Suppressor macrophage (primary cell): Measurements from ENCODE around the gene SURF1.
"Not testable (repeated sequence)": the region's sequence is repeated elsewhere in the genome, so short reads cannot be mapped to it uniquely, and the experiment has no call there.

Experiments used
- DNase-seq, 4 experiments: peaks; one replicate each; pipeline ENCODE4 v3.0.0-alpha.2; 2020 to 2022
- total RNA-seq, 17 experiments: gene quantifications; one replicate each; lab custom pipeline; 2026; ENCODE audit warnings: mixed read lengths in 6 of 17, inconsistent platforms in 3 of 17; lab: John Stamatoyannopoulos, UW

Gene SURF1, protein sequence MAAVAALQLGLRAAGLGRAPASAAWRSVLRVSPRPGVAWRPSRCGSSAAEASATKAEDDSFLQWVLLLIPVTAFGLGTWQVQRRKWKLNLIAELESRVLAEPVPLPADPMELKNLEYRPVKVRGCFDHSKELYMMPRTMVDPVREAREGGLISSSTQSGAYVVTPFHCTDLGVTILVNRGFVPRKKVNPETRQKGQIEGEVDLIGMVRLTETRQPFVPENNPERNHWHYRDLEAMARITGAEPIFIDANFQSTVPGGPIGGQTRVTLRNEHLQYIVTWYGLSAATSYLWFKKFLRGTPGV
- 13.5 to 26.5 (median 18.2) reads per million in 17 experiments for total RNA-seq

GRCh38 chr9:133356391-133357091 is at the start of gene SURF1, which contains the start of gene SURF2:
TSS of gene SURF1 (minus strand) at chr9:133356487. CDS start at chr9:133356453, 34 bp downstream.
TSS of gene SURF2 (plus strand) at chr9:133356550. CDS start at chr9:133356593, 43 bp downstream.
- DNase-seq: peak; percentile 90 to 97 (median 94)

GRCh38 chr9:133405508-133406438 is 49.5 kb upstream of the SURF1 start:
- no peak for DNase-seq

GRCh38 chr9:133404454-133405002 is 48.2 kb upstream of the SURF1 start:
- DNase-seq: no peak

GRCh38 chr9:133403766-133404453 is 47.6 kb upstream of the SURF1 start:
- DNase-seq: peak in 3 of 4 experiments; percentile 23 to 60 (median 34)

- DNase-seq: no peak
Measured at GRCh38 chr9:133402689-133403088, 46.4 kb upstream of the SURF1 start.

- no peak for DNase-seq
Measured at GRCh38 chr9:133401588-133401987, 45.3 kb upstream of the SURF1 start.

- no peak for DNase-seq
Measured at GRCh38 chr9:133400292-133400691, 44.0 kb upstream of the SURF1 start.

DNA sequence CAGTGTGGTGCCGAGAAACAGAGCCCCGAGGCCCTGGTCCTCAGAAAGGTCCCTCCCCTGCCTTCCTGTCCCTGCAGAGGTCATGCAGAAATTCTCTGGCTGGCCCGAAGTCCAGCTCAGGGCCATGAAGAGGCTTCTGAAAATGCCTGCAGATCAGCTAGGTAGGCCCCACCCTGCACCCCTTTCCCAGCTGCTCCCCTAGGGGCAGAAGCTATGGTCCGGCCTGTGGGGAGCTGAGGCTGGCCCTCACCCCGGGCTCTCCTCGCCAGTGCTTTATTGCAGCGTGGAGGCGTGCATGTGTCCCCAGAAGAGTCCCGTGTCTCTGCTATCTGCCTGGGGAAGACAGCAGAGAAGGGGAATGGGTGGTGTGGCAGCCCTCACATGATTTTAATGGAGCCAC is 41.6 kb upstream of the SURF1 start:
- DNase-seq: no peak

- no peak for DNase-seq
Measured at GRCh38 chr9:133397370-133397769, 41.1 kb upstream of the SURF1 start.

DNA sequence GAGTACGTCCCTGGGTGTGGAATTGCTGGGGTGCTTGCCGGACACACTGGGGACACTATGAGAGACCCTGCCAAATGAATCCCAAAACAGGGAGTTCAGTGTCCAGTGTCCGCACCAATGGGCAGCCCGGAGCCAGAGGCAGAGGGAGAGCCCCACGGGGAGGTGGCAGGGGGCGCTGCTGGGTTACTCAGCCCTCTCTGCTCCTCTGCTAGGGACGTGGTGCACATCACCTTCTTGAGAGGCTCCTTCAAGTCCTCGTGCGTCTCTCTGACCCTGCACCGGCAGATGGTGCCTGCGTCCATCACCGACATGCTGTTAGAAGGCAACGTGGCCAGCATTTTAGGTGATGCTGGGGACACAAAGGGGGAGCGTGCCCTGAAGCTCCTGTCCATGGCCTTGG is 40.7 kb upstream of the SURF1 start:
- peak in 2 of 4 experiments; percentile 14 to 24 for DNase-seq

- DNase-seq: no peak
Measured at GRCh38 chr9:133394687-133395271, 38.5 kb upstream of the SURF1 start.

DNA sequence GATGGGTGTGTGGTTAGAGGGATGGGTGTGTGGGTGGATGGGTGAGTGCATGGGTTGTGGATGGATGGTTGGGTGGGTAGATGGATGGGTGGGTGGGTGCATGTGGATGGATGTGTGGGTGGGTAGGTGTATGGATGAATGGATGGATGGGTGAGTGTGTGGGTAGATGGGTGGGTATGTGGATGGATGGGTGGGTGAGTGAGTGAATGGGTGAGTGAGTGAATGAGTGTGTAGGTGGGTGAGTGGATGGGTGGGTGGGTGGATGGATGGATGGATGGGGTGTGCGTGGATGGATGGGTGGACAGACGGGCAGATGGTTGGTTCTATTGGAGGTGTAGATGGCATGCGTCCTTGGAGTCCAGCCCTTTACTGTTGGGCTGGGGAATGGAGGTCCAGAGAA is 37.1 kb upstream of the SURF1 start:
- DNase-seq: no peak

GRCh38 chr9:133392308-133392707 is 36.0 kb upstream of the SURF1 start:
- DNase-seq: not testable (repeated sequence)

DNA sequence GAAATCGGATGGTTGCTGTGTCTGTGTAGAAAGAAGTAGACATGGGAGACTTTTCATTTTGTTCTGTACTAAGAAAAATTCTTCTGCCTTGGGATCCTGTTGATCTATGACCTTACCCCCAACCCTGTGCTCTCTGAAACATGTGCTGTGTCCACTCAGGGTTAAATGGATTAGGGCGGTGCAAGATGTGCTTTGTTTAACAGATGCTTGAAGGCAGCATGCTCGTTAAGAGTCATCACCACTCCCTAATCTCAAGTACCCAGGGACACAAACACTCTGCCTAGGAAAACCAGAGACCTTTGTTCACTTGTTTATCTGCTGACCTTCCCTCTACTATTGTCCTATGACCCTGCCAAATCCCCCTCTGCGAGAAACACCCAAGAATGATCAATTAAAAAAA is 35.2 kb upstream of the SURF1 start:
- DNase-seq: not testable (repeated sequence)

DNA sequence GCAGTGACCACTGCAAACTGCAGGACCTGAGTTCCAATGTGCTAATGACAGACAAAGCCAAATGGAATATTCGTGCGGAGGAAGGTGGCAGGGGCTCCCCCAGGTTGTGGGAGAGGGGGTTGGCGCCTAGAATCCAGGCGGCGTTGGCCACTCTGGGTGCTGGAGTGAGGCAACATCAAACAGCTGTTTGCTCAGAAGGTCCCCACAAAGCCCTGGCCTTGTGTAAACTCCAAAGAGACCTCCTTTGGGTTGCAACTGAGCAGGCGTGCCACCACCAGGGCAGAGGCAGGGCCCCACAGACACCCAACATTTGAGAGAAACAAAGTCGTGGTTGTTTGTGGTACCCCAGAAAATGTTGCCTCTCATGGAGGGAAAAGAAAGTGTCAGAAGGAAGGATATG is 34.4 kb upstream of the SURF1 start:
- DNase-seq: no peak

GRCh38 chr9:133389562-133389961 is 33.3 kb upstream of the SURF1 start:
- no peak for DNase-seq

GRCh38 chr9:133389025-133389557 is 32.8 kb upstream of the SURF1 start:
- no peak for DNase-seq

DNA sequence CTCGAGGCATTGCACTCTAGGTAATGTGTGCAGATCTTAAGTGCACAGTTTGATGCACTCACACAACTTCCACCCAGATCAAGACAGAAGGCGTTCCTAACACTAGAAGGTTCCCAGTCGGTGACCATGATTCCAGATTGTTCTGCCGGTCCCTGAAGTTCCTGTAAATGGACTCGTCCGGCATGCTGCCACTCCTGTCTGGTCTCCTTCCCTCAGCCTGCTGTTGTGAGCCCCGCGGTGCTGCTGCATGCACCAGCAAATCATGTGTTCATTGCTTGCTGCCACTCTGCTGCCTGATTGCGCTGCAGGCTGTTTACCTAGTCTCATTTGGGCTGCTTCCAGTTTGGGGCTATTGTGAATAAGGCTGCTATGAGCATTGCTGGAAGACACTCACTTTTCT is 31.4 kb upstream of the SURF1 start:
- DNase-seq: no peak

GRCh38 chr9:133386338-133386737 is 30.1 kb upstream of the SURF1 start:
- no peak for DNase-seq

GRCh38 chr9:133385452-133385851 is 29.2 kb upstream of the SURF1 start:
- no peak for DNase-seq

DNA sequence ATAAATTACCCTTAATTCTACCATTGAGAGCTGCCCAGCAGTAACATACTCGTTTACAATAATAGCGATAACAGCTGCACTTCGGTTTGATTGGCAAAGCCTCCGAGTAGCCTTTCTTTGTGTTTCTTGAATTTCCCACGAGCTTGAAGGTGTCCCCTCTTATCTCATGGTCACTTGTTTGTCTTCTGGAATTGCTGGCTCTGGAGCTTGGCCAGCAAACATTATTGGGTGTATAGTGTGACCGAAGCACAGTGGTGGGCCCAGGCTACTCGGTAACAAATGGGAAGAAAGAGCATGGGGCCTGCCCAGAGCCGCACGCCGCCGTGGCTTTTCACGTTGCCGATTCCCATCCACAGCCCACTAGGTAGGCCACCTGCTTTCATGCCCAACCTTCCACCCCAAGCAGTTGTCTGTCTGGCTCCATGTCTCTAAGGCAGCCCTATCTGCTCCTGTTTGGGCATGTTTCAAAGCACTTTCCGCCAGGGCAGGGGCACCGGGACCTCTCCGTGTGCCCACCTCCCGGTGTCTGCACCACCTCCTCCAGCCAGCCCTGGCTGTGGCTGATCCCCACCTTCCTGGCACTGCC is 28.5 kb upstream of the SURF1 start:
- no peak for DNase-seq
